HepG2 (cell line): ENCODE measurements around the gene IL17C. TPM values are rescaled to one million over a fixed set of nuclear protein-coding genes. Genes with fewer than 3 reads are reported as not detected.

Experiments
- ATAC-seq: fragments of 200-7000 bp; cut with Tn5 transposase; 3 replicates; pipeline ENCODE4 v1.9.1; 2020; ENCODE audit warnings: mild to moderate bottlenecking, moderate library complexity
- BruUV-seq: library from RNA; stranded (reverse); fragments of 400-500 nt; replicated peaks from 2 replicates; lab custom pipeline; 2021; lab: Mats Ljungman, UMichigan
- CTCF ChIA-PET: fragments of 300-600 bp; formaldehyde crosslinking; extraction: SDS; loops from one replicate; lab custom pipeline; 2021; ENCODE audit warnings: low total read pairs, inconsistent platforms, low intra/inter-chr PET ratio; lab: Yijun Ruan, JAX
- POLR2A ChIA-PET: fragments of 350-600 bp; sonication (Branson Sonifier 250); formaldehyde crosslinking; loops from one replicate; lab custom pipeline; 2020; ENCODE audit warnings: antibody characterized with exemption, inconsistent platforms; lab: Yijun Ruan, JAX
- DNase-seq: peaks from one replicate; pipeline ENCODE4 v3.0.0-alpha.2; 2015; ENCODE audit warnings: low spot score
- FAIRE-seq: peaks from 3 replicates; lab custom pipeline; 2011; peaks lifted over from hg19 to GRCh38; lab: Jason Lieb, UNC
- H2AFZ ChIP-seq: one replicate; pipeline ENCODE4 v1.6.1; 2011; ENCODE audit warnings: low read length, inconsistent platforms
- H3K27ac ChIP-seq: fragments of 300-600 bp; 3 replicates; pipeline ENCODE4 v1.8.0; 2011; ENCODE audit warnings: mixed run types, mild to moderate bottlenecking, mixed read lengths, low read length, inconsistent platforms; ENCODE audit not compliant: insufficient read depth; ENCODE audit errors: extremely low read length
- H3K27me3 ChIP-seq, 2 experiments: fragments of 200-600 bp in 1 of 2; 2 replicates in 1 of 2; 3 replicates in 1 of 2; pipeline versions ENCODE4 v1.6.0 to v1.8.0; 2011; ENCODE audit warnings: low read length in 2 of 2, mild to moderate bottlenecking in 2 of 2, moderate library complexity in 2 of 2, inconsistent platforms in 1 of 2; ENCODE audit not compliant: insufficient read depth in 2 of 2, control insufficient read depth in 1 of 2
- H3K36me3 ChIP-seq, 2 experiments: fragments of 200-600 bp in 1 of 2; replicated peaks in 1 of 2; 2 replicates in 1 of 2; 3 replicates in 1 of 2; pipeline versions ENCODE4 v1.5.1 to v1.8.0; 2011; ENCODE audit warnings: low read length in 2 of 2, inconsistent platforms in 1 of 2; ENCODE audit not compliant: insufficient read depth in 2 of 2, control insufficient read depth in 1 of 2
- H3K4me1 ChIP-seq: 2 replicates; pipeline ENCODE4 v1.5.1; 2012; ENCODE audit warnings: low read length, inconsistent platforms; ENCODE audit not compliant: insufficient read depth
- H3K4me2 ChIP-seq: 2 replicates; pipeline ENCODE4 v1.6.0; 2011; ENCODE audit warnings: low read depth, low read length, inconsistent platforms
- H3K4me3 ChIP-seq, 3 experiments: fragments of 200-600 bp in 1 of 3; sonication (generic), shearing (Covaris generic) in 1 of 3; replicated peaks in 1 of 3; 2 replicates each; pipeline ENCODE4 v1.5.1; 2011 to 2016; ENCODE audit warnings: low read length in 3 of 3, inconsistent platforms in 2 of 3, low read depth in 2 of 3, mild to moderate bottlenecking in 2 of 3, control low read depth in 1 of 3, mixed read lengths in 1 of 3; ENCODE audit not compliant: insufficient read depth in 1 of 3
- H3K79me2 ChIP-seq: one replicate; pipeline ENCODE4 v1.6.1; 2011; ENCODE audit warnings: low read length, inconsistent platforms; ENCODE audit not compliant: insufficient read depth
- H3K9ac ChIP-seq: 2 replicates; pipeline ENCODE4 v1.6.0; 2011; ENCODE audit warnings: mild to moderate bottlenecking, low read depth, low read length, inconsistent platforms; ENCODE audit not compliant: insufficient read depth
- H3K9me3 ChIP-seq: 2 replicates; pipeline ENCODE4 v1.5.1; 2012; ENCODE audit warnings: mild to moderate bottlenecking, low read length
- H4K20me1 ChIP-seq: 2 replicates; pipeline ENCODE4 v1.6.0; 2011; ENCODE audit warnings: inconsistent platforms, mild to moderate bottlenecking, low read length, moderate library complexity; ENCODE audit not compliant: insufficient read depth
- CENPX ChIP-seq: sonication (generic); formaldehyde crosslinking; IDR thresholded peaks from 2 replicates; pipeline ENCODE4 v1.9.0; 2021; ENCODE audit warnings: mild to moderate bottlenecking, missing genetic modification reagents, moderate library complexity
- MYPOP ChIP-seq: sonication (generic); formaldehyde crosslinking; IDR thresholded peaks from 2 replicates; pipeline ENCODE4 v1.8.1; 2023; ENCODE audit warnings: mild to moderate bottlenecking, moderate library complexity, missing genetic modification reagents
- NRL ChIP-seq: sonication (generic); formaldehyde crosslinking; IDR thresholded peaks from 2 replicates; pipeline ENCODE4 v1.5.0; 2020; ENCODE audit warnings: missing genetic modification reagents, mild to moderate bottlenecking, moderate library complexity, borderline replicate concordance
- ZBTB26 ChIP-seq: IDR thresholded peaks from 2 replicates; pipeline ENCODE4 v1.6.1; 2016; ENCODE audit warnings: missing compliant biosample characterization, missing genetic modification reagents, borderline replicate concordance
- ZBTB39 ChIP-seq: sonication (generic); formaldehyde crosslinking; IDR thresholded peaks from 2 replicates; pipeline ENCODE4 v1.5.0; 2020; ENCODE audit warnings: missing genetic modification reagents
- ZBTB40 ChIP-seq, 2 experiments: fragments of 450-650 bp in 1 of 2; sonication (generic) in 1 of 2; formaldehyde crosslinking in 1 of 2; IDR thresholded peaks; 2 replicates each; pipeline versions ENCODE4 v1.6.1 to v1.8.0; 2016 to 2022; ENCODE audit warnings: antibody characterized with exemption in 1 of 2, mild to moderate bottlenecking in 1 of 2, missing genetic modification reagents in 1 of 2
- ZNF44 ChIP-seq: sonication (generic); formaldehyde crosslinking; IDR thresholded peaks from 2 replicates; pipeline ENCODE4 v1.5.1; 2020; ENCODE audit warnings: mild to moderate bottlenecking, missing genetic modification reagents
- ZNF746 ChIP-seq: sonication (generic); formaldehyde crosslinking; IDR thresholded peaks from 2 replicates; pipeline ENCODE4 v1.8.0; 2022; ENCODE audit warnings: mild to moderate bottlenecking, missing genetic modification reagents
- WGBS: methylation state at CpG from one replicate; pipeline ENCODE4 v1.1.6; 2017; ENCODE audit warnings: low lambda C conversion rate; 5-methylcytosine and 5-hydroxymethylcytosine counted together
- in situ Hi-C: cut with HindIII; loops from 2 replicates; pipeline ENCODE4 v1.10.0; 2017; ENCODE audit warnings: low pct_unique_long_range_greater_than_20kb; ENCODE audit not compliant: extremely low pct_ligation_motif_present
- intact Hi-C: fragments of 100-400 bp; cut with micrococcal nuclease; formaldehyde crosslinking; loops from one replicate; pipeline ENCODE4 v1.10.0; 2022; ENCODE audit not compliant: unreplicated experiment
- polyA plus RNA-seq, 8 experiments: library from polyadenylated mRNA; depleted of rRNA in 3 of 8; stranded (reverse) in 7 of 8; unstranded in 1 of 8; fragments of >200 nt; fragmentation: Illumina TruSeq in 4 of 8; extraction: Trizol in 4 of 8; gene quantifications; 2 replicates each; pipeline versions ENCODE4 v1.2.1 to v1.2.3, GENCODE V29; 2011 to 2016; ENCODE audit warnings: low read depth in 4 of 8, missing spikeins in 1 of 8, mixed read lengths in 1 of 8; ENCODE audit not compliant: insufficient read depth in 1 of 8
- total RNA-seq, 5 experiments: library from RNA; depleted of rRNA; stranded (reverse); fragments of >200 nt; fragmentation: Illumina TruSeq; extraction: Trizol; gene quantifications; 2 replicates each; pipeline ENCODE4 v1.2.3, GENCODE V29; 2016; ENCODE audit warnings: low read depth in 1 of 5

IL17C gene
- total and polyA plus RNA-seq, 2 of the 13 experiments (the other 11 are each of a cell fraction or from before 2014, with no cell fraction given): not detected

GRCh38 chr16:88662222-88662842 lies 24.0 kb downstream of the IL17C start:
- FAIRE-seq (no peak), DNase-seq (no peak), ATAC-seq (peak; percentile 1; the same call in 2 of the 3 replicates)
- POLR2A ChIA-PET: interaction anchor here (0.8 to 2.6 kb wide), 13 partner anchors 8 to 122 kb away, joined by 3 to 51 read pairs (median 4); partner anchors contain the start of genes CYBA and ZC3H18
- intact Hi-C loops: loop anchor here (2.0 kb wide), 1 partner anchor 38 kb away; no protein-coding TSS in a partner anchor
- Histone ChIP-seq H3K4me3 (peak overlapping the region; percentile 81 to 95 (median 91)), H2AFZ (no peak overlapping the region), H3K4me1 (peaks cover 44% of the 10 kb centered on the region), H4K20me1 (peaks cover 42% of the 10 kb centered on the region), H3K9ac (peak overlapping the region; percentile 91), H3K36me3 (peaks cover 7 to 29% of the 10 kb centered on the region in 2 experiments), H3K79me2 (peaks cover 82% of the 10 kb centered on the region), H3K4me2 (peak overlapping the region; percentile 82), H3K9me3 (no peaks in the 10 kb centered on the region), H3K27ac (peak overlapping the region; percentile 72), H3K27me3 (no peaks in the 10 kb centered on the region)
- CTCF ChIA-PET: no interaction called here
- WGBS: under 1% methylated on average over 26 of the region's 49 CpGs
- in situ Hi-C loops: no loop called here
- TSS peak; percentile 76 for BruUV-seq
- TF ChIP-seq ZBTB39 (CRISPR knock-in tag) (0 out of 2 replicates have a peak, but pooled peaks have one; percentile 5), ZNF44 (CRISPR knock-in tag) (no peak), MYPOP (CRISPR knock-in tag) (0 out of 2 replicates have a peak, but pooled peaks have one; percentile 35), ZNF746 (0 out of 2 replicates have a peak, but pooled peaks have one; percentile 34), ZBTB40 (IDR thresholded peaks at IDR 0.05) (no peak), ZBTB40 (CRISPR knock-in tag; IDR thresholded peaks at IDR 0.05) (0 out of 2 replicates have a peak, but pooled peaks have one; percentile 7), ZBTB26 (CRISPR knock-in tag) (0 out of 2 replicates have a peak, but pooled peaks have one; percentile 50), CENPX (no peak), NRL (CRISPR knock-in tag) (peak; percentile 88; the same call in 1 of the 2 replicates)
